Cardiac fibroblast (primary cell): ENCODE measurements around the gene LIMK1.
A peak's percentile ranks its signal among the peaks of the same experiment; 100 is the strongest.

Experiments used
- DNase-seq, 2 donors: peaks; one replicate each; pipeline versions ENCODE4 v3.0.0 to v3.0.0-alpha.2; 2010; ENCODE audit warnings: low read depth in 2 of 2
- H3K4me3 ChIP-seq, 2 donors: replicated peaks in 1 of 2; 1 replicate in 1 of 2; 2 replicates in 1 of 2; pipeline ENCODE4 v1.5.1; 2011; ENCODE audit warnings: low read depth in 2 of 2, low read length in 2 of 2, mild to moderate bottlenecking in 2 of 2, moderate library complexity in 1 of 2
- CTCF ChIP-seq: IDR thresholded peaks from one replicate; pipeline ENCODE4 v1.5.1; 2011; ENCODE audit warnings: low read depth, mild to moderate bottlenecking, low read length, inconsistent platforms

The LIMK1 gene

GRCh38 chr7:74083117-74083876 is at the start of gene LIMK1:
Gene LIMK1, plus strand, starts transcription at chr7:74083804. Its CDS starts 187 bp downstream, at chr7:74083991.
- TF ChIP-seq CTCF, result no peak
- peak within 1 kb of the TSS; percentile 62 to 66 for H3K4me3 ChIP-seq
- DNase-seq, result peak; percentile 74 to 88

DNA sequence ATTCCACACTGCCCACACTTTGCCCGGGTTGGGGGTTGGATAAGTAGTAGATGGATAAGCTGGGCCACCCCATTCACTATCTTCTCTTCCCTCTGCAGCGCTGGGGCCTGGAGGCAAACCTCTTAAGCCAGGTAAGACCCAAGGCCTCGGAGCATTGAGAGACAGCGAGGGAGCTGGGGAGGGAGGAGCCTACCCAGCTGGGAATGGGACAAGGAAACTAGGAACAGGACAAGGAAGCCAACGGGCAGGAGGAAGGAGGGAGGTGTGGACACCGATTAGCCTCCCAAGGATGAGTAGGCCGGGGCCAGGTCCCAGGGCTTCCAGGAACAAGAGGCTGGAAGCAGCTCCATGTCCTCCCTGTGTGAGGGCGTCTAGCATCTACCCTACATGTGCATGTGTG is 46.0 kb upstream of the LIMK1 start:
- H3K4me3 ChIP-seq, result no peak overlapping the region
- DNase-seq, result no peak
- no peak for TF ChIP-seq CTCF

DNA sequence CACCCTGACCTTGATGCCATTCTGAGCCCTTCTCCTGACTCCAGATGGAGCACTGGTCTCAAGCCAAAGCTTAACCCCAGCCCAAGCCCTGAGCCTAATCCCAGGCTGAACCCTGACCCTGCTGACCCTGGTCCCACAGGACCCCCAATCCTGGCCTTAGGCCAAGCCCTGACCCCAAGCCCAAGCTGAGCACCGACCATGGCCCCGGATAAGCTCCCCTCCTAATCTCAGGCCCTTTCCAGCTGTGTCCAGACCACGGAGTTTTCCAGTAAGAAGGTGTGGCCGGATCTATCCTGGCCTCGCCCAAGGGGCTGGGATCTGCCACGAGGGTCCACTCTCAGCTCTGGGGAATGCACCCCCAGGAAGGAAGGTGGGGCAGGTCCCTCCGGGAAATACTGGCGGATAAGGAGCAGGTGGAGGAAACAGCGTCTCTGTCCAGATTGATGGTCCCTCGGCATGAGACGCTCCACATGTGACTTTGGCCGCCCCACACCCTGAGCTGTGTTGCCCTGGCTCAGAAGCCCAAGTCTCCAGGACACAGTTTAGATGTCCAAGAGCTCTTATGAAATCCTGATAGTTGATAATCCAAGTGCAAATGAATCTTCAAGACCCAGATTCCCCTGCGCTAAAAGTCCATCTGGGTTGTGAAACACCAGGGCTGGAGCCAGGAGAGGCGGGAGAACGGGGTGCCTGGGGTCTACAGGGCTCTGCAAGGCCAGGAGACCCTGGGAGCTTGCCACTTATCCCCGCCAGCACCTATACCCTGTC is 45.2 kb upstream of the LIMK1 start:
- TF ChIP-seq CTCF, result no peak
- DNase-seq, result no peak
- no peak overlapping the region for H3K4me3 ChIP-seq

GRCh38 chr7:74039337-74039736 is 44.3 kb upstream of the LIMK1 start:
- no peak for TF ChIP-seq CTCF
- no peak overlapping the region for H3K4me3 ChIP-seq
- DNase-seq, result no peak

- no peak for TF ChIP-seq CTCF
- no peak for DNase-seq
- no peak overlapping the region for H3K4me3 ChIP-seq
Observed at GRCh38 chr7:74040101-74040790, 43.4 kb upstream of the LIMK1 start.

- no peak for DNase-seq
- no peak for TF ChIP-seq CTCF
- H3K4me3 ChIP-seq, result no peak overlapping the region
Observed at GRCh38 chr7:74040791-74041520, 42.6 kb upstream of the LIMK1 start.
